HG03095 (cell line): Measurements from ENCODE around the gene NOTCH4.
"Not testable (repeated sequence)": the region's sequence is repeated elsewhere in the genome, so short reads cannot be mapped to it uniquely, and the experiment has no call there.

Source experiments
- ATAC-seq: cut with Tn5 transposase; IDR thresholded peaks from one replicate; pipeline ENCODE4 v1.9.1; 2021; ENCODE audit warnings: moderate library complexity; ENCODE audit not compliant: unreplicated experiment

The NOTCH4 gene

GRCh38 chr6:32194825-32195651, 28.8 kb downstream of the NOTCH4 start:
- ATAC-seq, result no peak

- ATAC-seq, result no peak
These were observed 29.5 kb downstream of the NOTCH4 start for GRCh38 chr6:32194388-32194787.

DNA sequence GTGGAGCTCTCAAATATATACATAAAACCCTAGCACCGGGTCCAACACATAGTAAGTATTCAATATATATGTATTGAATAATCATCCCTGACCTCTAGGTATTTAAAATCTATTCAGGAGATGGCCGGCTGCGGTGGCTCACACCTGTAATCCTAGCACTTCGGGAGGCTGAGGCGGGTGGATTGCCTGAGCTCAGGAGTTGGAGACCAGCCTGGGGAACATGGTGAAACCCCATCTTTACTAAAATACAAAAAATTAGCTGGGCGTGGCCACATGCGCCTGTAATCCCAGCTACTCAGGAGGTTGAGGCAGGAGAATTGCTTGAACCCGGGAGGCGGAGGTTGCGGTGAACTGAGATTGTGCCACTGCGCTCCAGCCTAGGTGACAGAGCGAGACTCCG, 30.8 kb downstream of the NOTCH4 start:
- not testable (repeated sequence) for ATAC-seq

GRCh38 chr6:32192608-32193039, 31.2 kb downstream of the NOTCH4 start, which contains the start of gene GPSM3:
Gene GPSM3, minus strand, starts transcription at chr6:32192643. Its CDS starts 130 bp downstream, at chr6:32192513.
- no peak for ATAC-seq

DNA sequence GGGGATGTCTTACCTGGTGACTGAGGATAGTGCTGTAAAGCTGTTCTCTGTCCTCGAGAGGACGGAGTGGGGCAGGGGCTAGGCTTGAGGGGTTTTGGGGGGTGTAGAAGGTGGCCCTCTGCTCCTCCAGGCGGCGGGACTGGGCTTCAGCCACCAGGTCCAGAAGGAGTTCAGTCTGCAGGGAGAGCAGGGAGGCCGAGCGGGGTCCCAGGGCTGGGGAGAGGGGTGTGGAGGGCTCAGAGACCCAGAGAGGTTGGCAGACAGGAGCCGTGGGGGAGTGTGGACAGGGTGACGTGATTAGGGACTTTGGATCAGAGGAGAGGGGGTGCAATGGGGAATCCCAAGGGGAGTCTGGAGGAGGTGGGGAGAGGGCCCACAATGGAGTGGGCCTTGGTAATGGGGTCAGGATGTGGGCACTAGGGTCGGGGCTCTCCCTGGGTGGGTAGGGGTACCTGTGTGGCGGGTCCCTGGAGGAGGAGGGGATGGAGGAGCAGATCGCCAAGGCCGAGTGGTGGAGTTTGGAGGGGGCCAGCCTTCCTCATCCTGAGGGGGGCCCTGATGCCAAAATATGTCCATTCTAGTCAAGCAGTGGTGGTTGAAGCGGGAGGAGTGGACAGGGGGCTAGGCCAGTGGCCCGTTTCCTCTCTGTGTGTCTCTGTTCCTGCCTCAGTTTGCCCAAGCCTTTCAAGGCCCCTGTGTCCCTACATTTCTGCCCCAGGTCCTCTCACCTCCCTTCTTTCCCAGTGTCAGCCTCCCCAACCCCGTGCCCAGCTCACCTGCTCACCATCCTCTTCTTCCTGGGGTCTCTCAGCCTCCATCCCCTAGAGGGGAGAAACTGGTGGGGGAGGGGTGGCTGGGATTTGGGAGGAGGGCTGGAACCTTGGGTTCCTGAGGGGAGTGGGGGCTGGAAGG, 31.9 kb downstream of the NOTCH4 start:
- ATAC-seq, result no peak

DNA sequence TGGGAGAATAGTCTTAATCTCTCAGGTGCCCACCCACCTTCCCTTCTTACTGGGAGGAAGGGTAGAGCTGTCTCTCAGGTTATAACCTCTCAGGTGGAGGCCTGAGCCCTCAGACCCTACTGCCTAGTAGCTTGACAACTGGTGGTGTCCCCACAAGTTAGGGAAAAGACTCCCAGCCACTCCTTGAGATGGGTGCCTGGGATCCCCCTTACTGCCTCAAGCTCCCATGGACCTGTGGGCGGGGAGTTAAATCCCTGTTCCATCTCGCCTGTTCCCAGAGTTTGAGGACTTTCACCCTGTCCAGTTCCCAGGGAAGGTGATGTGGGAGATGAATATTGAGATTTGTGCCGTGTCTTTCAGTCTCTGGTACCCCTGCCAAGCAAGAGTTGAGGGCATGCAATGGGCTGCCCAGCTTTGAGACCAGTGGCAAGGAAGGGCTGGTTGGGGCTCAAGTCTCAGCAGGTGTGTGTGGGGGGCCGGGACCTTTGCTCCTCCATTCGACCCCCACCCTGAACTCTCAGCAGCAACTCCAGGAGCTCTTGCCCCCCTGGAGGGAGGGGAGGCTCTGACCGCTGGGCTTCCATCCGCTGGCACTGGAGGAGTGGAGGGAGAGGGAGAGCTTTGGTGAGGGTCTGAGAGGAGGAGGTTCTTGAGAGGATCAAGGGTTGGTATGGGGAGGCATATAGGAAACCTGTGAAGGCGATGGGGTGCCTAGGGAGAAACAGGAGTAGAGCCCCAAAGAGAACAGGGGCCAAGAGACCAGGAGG, 32.8 kb downstream of the NOTCH4 start:
- ATAC-seq, result no peak

DNA sequence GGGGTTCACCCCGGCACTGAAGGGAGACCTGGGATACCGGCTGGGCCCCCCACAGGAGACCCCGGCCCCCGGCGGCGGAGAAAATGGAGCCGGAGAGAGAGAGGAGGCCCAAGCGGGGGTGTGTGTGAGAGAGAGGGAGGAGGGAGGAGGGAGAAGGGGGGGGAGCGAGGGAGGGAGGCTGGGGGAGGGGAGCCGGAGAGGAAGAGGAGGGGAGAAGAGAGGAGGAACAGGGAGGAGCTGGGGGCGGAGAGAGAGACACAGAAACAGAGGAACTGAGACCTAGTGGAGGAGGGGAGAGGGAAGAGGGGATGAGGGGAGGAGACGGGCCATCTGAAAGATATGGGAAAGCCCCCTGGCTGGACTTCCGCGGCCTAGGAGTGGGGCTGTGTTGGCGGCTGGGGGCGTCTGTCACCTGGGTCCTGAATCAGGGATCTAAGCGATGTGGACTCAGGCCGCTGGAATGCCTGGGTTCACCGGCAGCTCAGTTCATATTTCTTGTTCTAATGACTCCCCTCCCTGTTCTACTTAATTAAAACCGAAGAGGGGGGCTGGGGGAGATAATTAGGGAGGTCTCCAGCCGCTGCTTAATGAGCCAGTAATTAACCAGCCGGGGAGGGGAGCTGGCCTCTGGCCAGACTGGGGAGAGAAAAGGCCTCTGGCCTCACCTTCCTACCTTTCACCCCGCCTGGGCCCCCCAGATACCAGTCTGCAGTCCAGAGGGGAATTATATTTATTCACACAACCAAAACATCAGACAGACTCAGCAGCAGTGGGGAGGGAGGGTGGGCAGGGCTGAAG, 33.6 kb downstream of the NOTCH4 start, which contains the start of gene PBX2:
Gene PBX2, minus strand, starts transcription at position 149 of the 798 bp plus-strand sequence. CDS start 287 bp downstream, outside the sequence.
- ATAC-seq, result peak; percentile 52

GRCh38 chr6:32189742-32190053, 34.2 kb downstream of the NOTCH4 start:
- ATAC-seq, result no peak

- ATAC-seq, result no peak
These were observed 34.7 kb downstream of the NOTCH4 start for GRCh38 chr6:32189069-32189741.

- no peak for ATAC-seq
These were observed 35.3 kb downstream of the NOTCH4 start for GRCh38 chr6:32188381-32189068.

DNA sequence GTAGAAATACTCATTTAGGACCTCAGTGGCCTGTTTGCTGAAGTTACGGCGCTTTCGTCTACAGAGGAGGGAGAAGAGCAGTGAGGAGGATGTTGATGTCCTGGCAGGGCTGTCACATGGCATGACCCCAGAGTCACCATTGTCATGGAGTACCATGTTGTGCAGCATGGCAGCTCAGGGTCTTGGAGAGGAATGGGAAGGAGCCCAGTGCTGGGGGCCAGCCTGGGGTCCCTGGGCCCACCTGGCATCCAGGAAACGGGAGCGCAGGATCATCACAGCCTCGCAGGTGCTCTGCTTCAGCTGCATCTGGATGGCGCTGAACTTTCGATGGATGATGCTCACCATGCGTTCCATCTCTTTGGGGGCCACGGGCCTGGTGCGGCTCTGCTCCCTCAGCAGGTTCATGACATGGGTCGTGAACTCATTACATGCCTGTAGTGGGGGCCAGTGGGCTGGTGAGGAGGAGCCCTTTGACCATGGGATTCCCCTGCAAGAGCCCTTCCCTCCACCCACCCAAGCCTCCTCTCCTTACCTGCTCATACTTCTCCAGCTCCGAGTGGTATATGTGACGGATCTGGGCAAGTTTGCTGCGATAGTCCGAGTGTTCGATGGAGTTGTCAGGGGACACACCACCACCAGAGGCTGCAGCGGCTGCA, 36.0 kb downstream of the NOTCH4 start:
- ATAC-seq, result not testable (repeated sequence)

GRCh38 chr6:32187009-32187709, 36.7 kb downstream of the NOTCH4 start:
- no peak for ATAC-seq

GRCh38 chr6:32186151-32186840, 37.6 kb downstream of the NOTCH4 start:
- ATAC-seq, result not testable (repeated sequence)

DNA sequence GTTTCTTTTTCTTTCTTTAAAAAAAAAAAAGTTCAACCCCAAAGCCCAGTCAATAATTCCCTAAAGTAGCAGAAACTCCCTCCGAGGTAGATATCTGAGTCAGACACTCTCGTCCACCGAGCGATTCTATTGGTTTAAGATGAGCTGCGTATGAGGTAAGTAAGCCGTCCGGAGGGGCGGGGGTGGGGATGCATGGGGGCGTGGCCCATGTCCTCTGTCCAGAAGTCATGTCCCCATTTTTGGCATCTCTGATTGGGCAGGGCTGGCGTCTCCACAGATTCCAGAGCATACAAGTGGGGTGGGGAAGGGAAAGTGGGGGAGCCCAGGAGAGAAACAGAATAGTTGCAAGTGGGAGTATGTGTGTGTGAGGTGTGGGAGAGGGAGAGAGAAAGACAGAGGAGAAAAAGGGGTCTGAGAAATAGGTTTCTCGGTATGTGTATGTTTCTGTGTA, 38.2 kb downstream of the NOTCH4 start:
- ATAC-seq, result not testable (repeated sequence)

- ATAC-seq, result no peak
These were observed 39.7 kb downstream of the NOTCH4 start, which contains the start of gene AGER for GRCh38 chr6:32184084-32184640. Gene AGER, minus strand, starts transcription at chr6:32184253. Its CDS starts 31 bp downstream, at chr6:32184222.

DNA sequence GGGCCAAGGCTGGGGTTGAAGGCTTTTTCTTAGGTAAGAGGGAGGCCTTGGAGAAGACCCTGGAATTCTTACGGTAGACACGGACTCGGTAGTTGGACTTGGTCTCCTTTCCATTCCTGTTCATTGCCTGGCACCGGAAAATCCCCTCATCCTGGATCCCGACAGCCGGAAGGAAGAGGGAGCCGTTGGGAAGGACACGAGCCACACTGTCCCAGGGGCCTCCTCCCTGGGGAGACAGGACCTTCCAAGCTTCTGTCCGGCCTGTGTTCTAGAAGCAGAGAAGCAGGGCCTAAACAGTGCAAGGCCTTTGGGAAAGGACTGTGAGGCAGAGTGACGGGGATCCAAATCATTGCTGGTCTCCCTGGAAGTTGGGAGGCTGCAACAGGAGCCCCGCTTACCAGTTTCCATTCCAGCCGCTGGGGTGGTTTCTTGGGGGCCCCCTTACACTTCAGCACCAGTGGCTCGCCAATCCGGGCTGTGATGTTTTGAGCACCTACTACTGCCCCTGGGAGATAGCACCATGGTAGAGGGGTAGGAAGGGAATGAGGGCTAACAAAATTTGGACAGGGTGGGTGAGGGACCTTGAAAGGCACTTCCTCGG, 40.3 kb downstream of the NOTCH4 start:
- no peak for ATAC-seq
